K562 (cell line): ENCODE results near the gene CLSTN2. TPM values are rescaled to one million over a fixed set of nuclear protein-coding genes. Genes with fewer than 3 reads are reported as not detected.

ENCODE experiments used
- ATAC-seq: fragments of 200-7000 bp; cut with Tn5 transposase; 3 replicates; pipeline ENCODE4 v1.9.1; 2020; ENCODE audit warnings: moderate library complexity
- BruUV-seq: library from RNA; stranded (reverse); fragments of 400-500 nt; replicated peaks from 2 replicates; lab custom pipeline; 2021; lab: Mats Ljungman, UMichigan
- CTCF ChIA-PET: fragments of 300-600 bp; formaldehyde crosslinking; extraction: SDS; loops from one replicate; lab custom pipeline; 2021; ENCODE audit warnings: low intra/inter-chr PET ratio; lab: Yijun Ruan, JAX
- POLR2A ChIA-PET: fragments of 300-600, 350-650 bp; sonication (Branson Sonifier 250); formaldehyde crosslinking; extraction: SDS; loops from one replicate; lab custom pipeline; 2021; ENCODE audit warnings: antibody characterized with exemption, inconsistent platforms; lab: Yijun Ruan, JAX
- DNase-seq, 4 experiments: peaks; one replicate each; pipeline versions ENCODE4 v3.0.0 to v3.0.0-alpha.2; 2011 to 2018; ENCODE audit warnings: low spot score in 3 of 4, mixed read lengths in 3 of 4; ENCODE audit errors: extremely low read depth in 1 of 4
- FAIRE-seq: peaks from 2 replicates; lab custom pipeline; 2011; peaks lifted over from hg19 to GRCh38; lab: Jason Lieb, UNC
- H2AFZ ChIP-seq: 2 replicates; pipeline ENCODE4 v1.6.0; 2011; ENCODE audit warnings: low read depth, low read length, control low read depth, inconsistent platforms
- H3K27ac ChIP-seq: fragments of 200-600 bp; 3 replicates; pipeline ENCODE4 v1.8.0; 2011; ENCODE audit warnings: low read depth, mild to moderate bottlenecking, control low read depth, inconsistent platforms, low read length, moderate library complexity, mixed read lengths; ENCODE audit errors: extremely low read depth
- H3K27me3 ChIP-seq, 2 experiments: fragments of 300-600 bp in 1 of 2; 2 replicates in 1 of 2; 3 replicates in 1 of 2; pipeline versions ENCODE4 v1.6.0 to v1.8.0; 2011; ENCODE audit warnings: inconsistent platforms in 2 of 2, low read length in 2 of 2, mild to moderate bottlenecking in 1 of 2, mixed read lengths in 1 of 2, moderate library complexity in 1 of 2; ENCODE audit not compliant: control insufficient read depth in 2 of 2, insufficient read depth in 2 of 2
- H3K36me3 ChIP-seq: fragments of 300-600 bp; 3 replicates; pipeline ENCODE4 v1.8.0; 2011; ENCODE audit warnings: mild to moderate bottlenecking, low read length, inconsistent platforms; ENCODE audit not compliant: control insufficient read depth, insufficient read depth
- H3K4me1 ChIP-seq, 2 experiments: fragments of 200-600 bp in 1 of 2; replicated peaks in 1 of 2; 2 replicates in 1 of 2; 3 replicates in 1 of 2; pipeline versions ENCODE4 v1.5.1 to v1.8.0; 2011; ENCODE audit warnings: inconsistent platforms in 2 of 2, low read length in 2 of 2, mild to moderate bottlenecking in 1 of 2, mixed read lengths in 1 of 2, moderate library complexity in 1 of 2; ENCODE audit not compliant: control insufficient read depth in 2 of 2, insufficient read depth in 2 of 2
- H3K4me2 ChIP-seq: 2 replicates; pipeline ENCODE4 v1.6.1; 2011; ENCODE audit warnings: low read length, control low read depth, inconsistent platforms, mixed read lengths; ENCODE audit not compliant: insufficient read depth
- H3K4me3 ChIP-seq: fragments of 200-600 bp; sonication (generic), shearing (Covaris generic); 2 replicates; pipeline ENCODE4 v1.5.1; 2016; ENCODE audit warnings: control low read depth, inconsistent platforms
- H3K79me2 ChIP-seq: fragments of 200-600 bp; 3 replicates; pipeline ENCODE4 v1.8.0; 2011; ENCODE audit warnings: low read length, inconsistent platforms; ENCODE audit not compliant: control insufficient read depth, insufficient read depth
- H3K9ac ChIP-seq, 2 experiments: 2 replicates each; pipeline versions ENCODE4 v1.6.0 to v1.6.1; 2011; ENCODE audit warnings: low read depth in 2 of 2, low read length in 2 of 2, control low read depth in 1 of 2, inconsistent platforms in 1 of 2, mild to moderate bottlenecking in 1 of 2, mixed read lengths in 1 of 2; ENCODE audit not compliant: insufficient read depth in 1 of 2
- H3K9me1 ChIP-seq: one replicate; pipeline ENCODE4 v1.6.0; 2011; ENCODE audit warnings: inconsistent platforms, mild to moderate bottlenecking, low read length, moderate library complexity; ENCODE audit not compliant: control insufficient read depth, insufficient read depth
- H3K9me3 ChIP-seq: replicated peaks from 2 replicates; pipeline ENCODE4 v1.5.1; 2011; ENCODE audit warnings: low read depth, low read length, inconsistent platforms; ENCODE audit not compliant: control insufficient read depth, insufficient read depth
- H4K20me1 ChIP-seq: replicated peaks from 2 replicates; pipeline ENCODE4 v1.6.1; 2011; ENCODE audit warnings: low read length, inconsistent platforms, mixed read lengths; ENCODE audit not compliant: control insufficient read depth, insufficient read depth
- ATF1 ChIP-seq, 2 experiments: fragments of 450-650 bp in 1 of 2; IDR thresholded peaks; 2 replicates each; pipeline ENCODE4 v1.6.1; 2016; ENCODE audit warnings: missing compliant biosample characterization in 1 of 2, missing genetic modification characterization in 1 of 2
- CREB1 ChIP-seq, 2 experiments: sonication (generic) in 1 of 2; formaldehyde crosslinking in 1 of 2; IDR thresholded peaks; 2 replicates each; pipeline versions ENCODE4 v1.6.1 to v1.8.0; 2012 to 2022; ENCODE audit warnings: inconsistent platforms in 1 of 2, mild to moderate bottlenecking in 1 of 2, missing genetic modification reagents in 1 of 2, moderate library complexity in 1 of 2
- EP400 ChIP-seq: fragments of 450-650 bp; IDR thresholded peaks from 2 replicates; pipeline ENCODE4 v1.6.1; 2017; ENCODE audit warnings: antibody characterized with exemption, mild to moderate bottlenecking, moderate library complexity
- FOSL1 ChIP-seq: fragments of 200-800 bp; sonication (Bioruptor generic); conservative IDR thresholded peaks from 2 replicates; pipeline ENCODE4 v1.6.1; 2016; ENCODE audit warnings: missing genetic modification characterization, missing compliant biosample characterization
- HNRNPK ChIP-seq: fragments of 200-400 bp; formaldehyde crosslinking; IDR thresholded peaks from one replicate; pipeline ENCODE4 v1.6.1; 2018; ENCODE audit warnings: mild to moderate bottlenecking, low read depth, low read length; ENCODE audit not compliant: poor library complexity, severe bottlenecking
- NCOR1 ChIP-seq: fragments of 450-650 bp; IDR thresholded peaks from 2 replicates; pipeline ENCODE4 v1.6.1; 2016; ENCODE audit warnings: mild to moderate bottlenecking, moderate library complexity
- NFATC3 ChIP-seq: fragments of 450-650 bp; IDR thresholded peaks from 2 replicates; pipeline ENCODE4 v1.6.1; 2017; ENCODE audit warnings: mild to moderate bottlenecking
- RBM22 ChIP-seq: fragments of 200-400 bp; formaldehyde crosslinking; IDR thresholded peaks from 2 replicates; pipeline ENCODE4 v1.6.1; 2018; ENCODE audit warnings: low read length, low read depth; ENCODE audit not compliant: poor library complexity, severe bottlenecking
- RFX5 ChIP-seq: IDR thresholded peaks from 2 replicates; pipeline ENCODE4 v1.6.1; 2011; ENCODE audit warnings: low read depth, mild to moderate bottlenecking, improper control_type of control experiment, low read length
- SAP30 ChIP-seq: fragments of 200-600 bp; sonication (generic); IDR thresholded peaks from 2 replicates; pipeline ENCODE4 v1.6.1; 2012; ENCODE audit warnings: borderline replicate concordance, low read depth, mild to moderate bottlenecking, moderate library complexity, low read length, control low read depth, inconsistent platforms; ENCODE audit not compliant: insufficient read depth, poor library complexity, severe bottlenecking
- SLC30A9 ChIP-seq: fragments of 250-450 bp; sonication (Bioruptor Pico); IDR thresholded peaks from 2 replicates; pipeline ENCODE4 v1.8.0; 2022; ENCODE audit warnings: mild to moderate bottlenecking, moderate library complexity
- SMAD1 ChIP-seq: fragments of 150-350 bp; IDR thresholded peaks from 2 replicates; pipeline ENCODE4 v1.6.1; 2014; ENCODE audit warnings: low read length, low read depth; ENCODE audit not compliant: partially characterized antibody
- THRAP3 ChIP-seq: fragments of 450-650 bp; IDR thresholded peaks from 2 replicates; pipeline ENCODE4 v1.6.1; 2016; ENCODE audit warnings: mild to moderate bottlenecking, inconsistent platforms, borderline replicate concordance
- TRIM24 ChIP-seq, 2 experiments: fragments of 450-650 bp; IDR thresholded peaks; 2 replicates each; pipeline ENCODE4 v1.6.1; 2016
- XRCC5 ChIP-seq: fragments of 200-400 bp; formaldehyde crosslinking; IDR thresholded peaks from 2 replicates; pipeline ENCODE4 v1.6.1; 2017; ENCODE audit warnings: low read depth, mild to moderate bottlenecking, low read length
- ZFX ChIP-seq: sonication (generic); formaldehyde crosslinking; IDR thresholded peaks from 2 replicates; pipeline ENCODE4 v1.8.0; 2022; ENCODE audit warnings: mild to moderate bottlenecking, missing genetic modification reagents, moderate library complexity
- ZNF12 ChIP-seq: sonication (generic); formaldehyde crosslinking; IDR thresholded peaks from 2 replicates; pipeline ENCODE4 v1.4.0; 2020; ENCODE audit warnings: mild to moderate bottlenecking, missing genetic modification reagents
- ZNF583 ChIP-seq: fragments of 250-450 bp; sonication (Bioruptor Pico); IDR thresholded peaks from 2 replicates; pipeline ENCODE4 v1.4.0; 2020
- ZZZ3 ChIP-seq: fragments of 450-650 bp; IDR thresholded peaks from 2 replicates; pipeline ENCODE4 v1.6.1; 2016; ENCODE audit warnings: antibody characterized with exemption, mild to moderate bottlenecking, moderate library complexity
- WGBS: fragments of 100-300 bp; shearing (Covaris generic); methylation state at CpG from one replicate; pipeline ENCODE4 v1.1.6; 2016; ENCODE audit warnings: low coverage, mixed read lengths; ENCODE audit not compliant: insufficient coverage; ENCODE audit errors: missing lambda C conversion rate; 5-methylcytosine and 5-hydroxymethylcytosine counted together
- in situ Hi-C: fragments of 300-500 bp; cut with MboI; formaldehyde crosslinking; loops from 4 replicates; pipeline ENCODE4 v1.15.0; 2018; ENCODE audit warnings: inconsistent platforms, mixed read lengths
- intact Hi-C: fragments of 100-400 bp; cut with micrococcal nuclease; formaldehyde crosslinking; loops from 2 replicates; pipeline ENCODE4 v1.14.2; 2022
- polyA plus RNA-seq, 8 experiments: library from polyadenylated mRNA; depleted of rRNA in 4 of 8; stranded (reverse) in 5 of 8; unstranded in 3 of 8; fragments of >200 nt; fragmentation: Nextera tagmentation in 2 of 8; fragmentation: Illumina TruSeq in 1 of 8; extraction: Ambion mirVana in 2 of 8; extraction: Trizol in 1 of 8; gene quantifications; 2 replicates each; pipeline versions ENCODE4 v1.2.1 to v1.2.3, GENCODE V29; 2011 to 2014; ENCODE audit warnings: inconsistent platforms in 1 of 8, missing spikeins in 1 of 8
- total RNA-seq, 7 experiments: library from RNA; depleted of rRNA in 6 of 7; stranded (reverse); fragments of >200 nt in 6 of 7; fragmentation: Illumina TruSeq in 2 of 7; extraction: Trizol in 2 of 7; gene quantifications; 2 replicates each; pipeline versions ENCODE4 v1.2.1 to v1.2.3, GENCODE V29; 2011 to 2021; ENCODE audit warnings: low replicate concordance in 1 of 7

Gene CLSTN2
- total and polyA plus RNA-seq, 9 of the 15 experiments (the other 6 are each of a cell fraction or from before 2014, with no cell fraction given) = 0.02 to 0.04 (median 0.04) TPM; not detected in 6

DNA sequence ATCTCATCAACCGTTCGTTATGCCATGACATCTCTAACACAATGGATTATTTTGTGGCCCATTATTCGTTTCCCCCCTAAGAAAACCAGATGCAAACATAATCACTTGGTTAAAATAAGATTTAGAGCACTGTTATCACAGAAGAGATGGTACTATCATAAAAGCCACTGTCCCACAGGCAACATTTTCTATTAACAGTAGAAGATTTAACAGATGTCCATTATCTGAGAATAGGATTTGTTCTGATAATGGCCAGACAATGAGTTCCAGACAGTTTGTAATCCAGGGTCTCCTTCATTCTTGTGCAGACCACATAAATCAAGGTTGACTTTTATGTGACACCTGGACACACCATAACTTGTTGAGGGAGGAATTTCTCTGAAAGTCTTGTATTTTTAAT, 153.1 kb downstream of the CLSTN2 start:
- Histone ChIP-seq H3K9me3 (no peaks in the 10 kb centered on the region), H3K79me2 (no peaks in the 10 kb centered on the region), H3K9ac (no peak overlapping the region), H3K27ac (no peak overlapping the region), H3K27me3 (no peaks in the 10 kb centered on the region), H4K20me1 (no peaks in the 10 kb centered on the region), H3K36me3 (no peaks in the 10 kb centered on the region), H3K4me1 (no peaks in the 10 kb centered on the region)
- DNase-seq = no peak
- ChIA-PET POLR2A (no interaction called here), CTCF (no interaction called here)
- no peak for ATAC-seq
- intact Hi-C loops = no loop called here
- no TSS peak for BruUV-seq
- FAIRE-seq = no peak
- no peak for TF ChIP-seq ATF1 (CRISPR knock-in tag; IDR thresholded peaks at IDR 0.05)
- TF ChIP-seq ATF1 (tag; IDR thresholded peaks at IDR 0.05) = no peak
- TF ChIP-seq RFX5 = no peak
- TF ChIP-seq RBM22 = no peak
- TF ChIP-seq ZFX (CRISPR knock-in tag) = no peak
- TF ChIP-seq SAP30 = no peak
- no peak for TF ChIP-seq HNRNPK
- no peak for TF ChIP-seq SMAD1
- TF ChIP-seq FOSL1 (tag) = no peak
- TF ChIP-seq NFATC3 = no peak
- no peak for TF ChIP-seq TRIM24 (IDR thresholded peaks at IDR 0.05)
- no peak for TF ChIP-seq CREB1 (IDR thresholded peaks at IDR 0.05)
- TF ChIP-seq CREB1 (CRISPR knock-in tag; IDR thresholded peaks at IDR 0.05) = no peak
- no peak for TF ChIP-seq NCOR1
- no peak for TF ChIP-seq ZNF12 (CRISPR knock-in tag)
- no peak for TF ChIP-seq ZNF583 (CRISPR knock-in tag)
- TF ChIP-seq THRAP3 = no peak
- no peak for TF ChIP-seq XRCC5
- no peak for TF ChIP-seq EP400
- no peak for TF ChIP-seq ZZZ3
- no peak for TF ChIP-seq SLC30A9 (CRISPR knock-in tag)
- TF ChIP-seq, all 486 proteins: peak for 0
- Histone ChIP-seq H3K4me2 (no peak overlapping the region), H2AFZ (no peak overlapping the region), H3K9me1 (no peaks in the 10 kb centered on the region), H3K4me3 (no peak overlapping the region)
- 0% methylated on average over 3 of the region's 3 CpGs for WGBS
- in situ Hi-C loops = no loop called here
